IMR-90 (cell line): ENCODE measurements around the gene YIPF1. TPM values are rescaled to one million over a fixed set of nuclear protein-coding genes. Genes with fewer than 3 reads are reported as not detected.

Experiments used
- ATAC-seq: fragments of 200-7000 bp; cut with Tn5 transposase; 2 replicates; pipeline ENCODE4 v1.9.1; 2020; ENCODE audit warnings: low read depth, mild to moderate bottlenecking, moderate library complexity
- BruUV-seq: library from RNA; stranded (reverse); fragments of 400-500 nt; replicated peaks from 2 replicates; lab custom pipeline; 2021; lab: Mats Ljungman, UMichigan
- CTCF ChIA-PET: fragments of 300-600 bp; formaldehyde crosslinking; extraction: SDS; loops from one replicate; lab custom pipeline; 2021; ENCODE audit warnings: antibody characterized with exemption; lab: Yijun Ruan, JAX
- POLR2A ChIA-PET: fragments of 300-600 bp; sonication (Branson Sonifier 250); formaldehyde crosslinking; loops from one replicate; lab custom pipeline; 2022; ENCODE audit warnings: antibody characterized with exemption; ENCODE audit not compliant: unreplicated experiment; lab: Charles Lee
- DNase-seq: peaks from one replicate; pipeline ENCODE4 v3.0.0; 2013
- H2AFZ ChIP-seq: replicated peaks from 2 replicates; pipeline ENCODE3; 2013; ENCODE audit warnings: low read length, mild to moderate bottlenecking; ENCODE audit not compliant: poor library complexity
- H2AK5ac ChIP-seq: 2 replicates; pipeline ENCODE4 v1.6.1; 2013; ENCODE audit warnings: low read depth, low read length, inconsistent platforms
- H2AK9ac ChIP-seq: replicated peaks from 2 replicates; pipeline ENCODE3; 2013; ENCODE audit warnings: mild to moderate bottlenecking, low read depth, low read length, moderate library complexity; ENCODE audit not compliant: poor library complexity
- H2BK120ac ChIP-seq: 2 replicates; pipeline ENCODE4 v1.6.1; 2013; ENCODE audit warnings: low read depth, low read length, inconsistent platforms
- H2BK15ac ChIP-seq: 3 replicates; pipeline ENCODE4 v1.6.1; 2013; ENCODE audit warnings: low read depth, low read length, inconsistent platforms
- H2BK20ac ChIP-seq: 2 replicates; pipeline ENCODE4 v1.6.1; 2013; ENCODE audit warnings: low read depth, mild to moderate bottlenecking, inconsistent platforms, low read length, moderate library complexity
- H2BK5ac ChIP-seq: 2 replicates; pipeline ENCODE4 v1.6.1; 2013; ENCODE audit warnings: mild to moderate bottlenecking, low read depth, low read length, inconsistent platforms; ENCODE audit not compliant: poor library complexity, severe bottlenecking
- H3K14ac ChIP-seq: replicated peaks from 2 replicates; pipeline ENCODE4 v1.6.1; 2013; ENCODE audit warnings: low read depth, low read length, inconsistent platforms
- H3K18ac ChIP-seq: 2 replicates; pipeline ENCODE4 v1.6.1; 2013; ENCODE audit warnings: low read depth, low read length, control low read depth
- H3K23ac ChIP-seq: 2 replicates; pipeline ENCODE4 v1.6.1; 2013; ENCODE audit warnings: low read depth, low read length, inconsistent platforms
- H3K27ac ChIP-seq: 2 replicates; pipeline ENCODE4 v1.5.1; 2013; ENCODE audit warnings: mild to moderate bottlenecking, control low read depth, low read length; ENCODE audit not compliant: insufficient read depth
- H3K27me3 ChIP-seq: 2 replicates; pipeline ENCODE4 v1.6.1; 2013; ENCODE audit warnings: low read length; ENCODE audit not compliant: control insufficient read depth, insufficient read depth
- H3K36me3 ChIP-seq: 2 replicates; pipeline ENCODE4 v1.6.1; 2013; ENCODE audit warnings: low read length, mixed read lengths; ENCODE audit not compliant: control insufficient read depth, insufficient read depth
- H3K4ac ChIP-seq: 2 replicates; pipeline ENCODE4 v1.6.1; 2013; ENCODE audit warnings: low read depth, low read length, inconsistent platforms
- H3K4me1 ChIP-seq: 2 replicates; pipeline ENCODE4 v1.6.1; 2013; ENCODE audit warnings: low read length, mixed read lengths; ENCODE audit not compliant: control insufficient read depth, insufficient read depth
- H3K4me2 ChIP-seq: 2 replicates; pipeline ENCODE4 v1.6.1; 2013; ENCODE audit warnings: low read depth, mild to moderate bottlenecking, control low read depth, low read length, moderate library complexity
- H3K4me3 ChIP-seq: 2 replicates; pipeline ENCODE4 v1.5.1; 2013; ENCODE audit warnings: low read depth, mild to moderate bottlenecking, control low read depth, low read length, moderate library complexity; ENCODE audit not compliant: insufficient read depth
- H3K56ac ChIP-seq: 2 replicates; pipeline ENCODE4 v1.6.1; 2013; ENCODE audit warnings: low read length, inconsistent platforms; ENCODE audit not compliant: insufficient read depth; ENCODE audit errors: extremely low read depth
- H3K79me1 ChIP-seq, 2 experiments: 2 replicates each; pipeline ENCODE4 v1.6.1; 2013; ENCODE audit warnings: low read length in 2 of 2, inconsistent platforms in 1 of 2, low read depth in 1 of 2
- H3K9ac ChIP-seq: 2 replicates; pipeline ENCODE4 v1.6.1; 2013; ENCODE audit warnings: low read depth, low read length, control low read depth
- H3K9me1 ChIP-seq: 2 replicates; pipeline ENCODE4 v1.6.1; 2013; ENCODE audit warnings: low read length, inconsistent platforms; ENCODE audit not compliant: insufficient read depth
- H3K9me3 ChIP-seq: 2 replicates; pipeline ENCODE4 v1.6.1; 2013; ENCODE audit warnings: low read length; ENCODE audit not compliant: control insufficient read depth, insufficient read depth
- H4K20me1 ChIP-seq: 2 replicates; pipeline ENCODE4 v1.6.1; 2013; ENCODE audit warnings: low read length, inconsistent platforms; ENCODE audit not compliant: insufficient read depth
- H4K5ac ChIP-seq: 2 replicates; pipeline ENCODE4 v1.6.1; 2013; ENCODE audit warnings: mild to moderate bottlenecking, low read depth, low read length, control low read depth
- H4K8ac ChIP-seq, 2 experiments: 2 replicates each; pipeline ENCODE4 v1.6.1; 2013; ENCODE audit warnings: low read depth in 2 of 2, low read length in 2 of 2, control low read depth in 1 of 2, inconsistent platforms in 1 of 2
- H4K91ac ChIP-seq: 2 replicates; pipeline ENCODE4 v1.6.1; 2013; ENCODE audit warnings: low read depth, low read length, inconsistent platforms; ENCODE audit not compliant: insufficient read depth
- CTCF ChIP-seq: conservative IDR thresholded peaks from 2 replicates; pipeline ENCODE4 v1.5.1; 2012; ENCODE audit warnings: mild to moderate bottlenecking, low read depth, low read length, improper control_type of control experiment
- FOS ChIP-seq: fragments of 150-350 bp; IDR thresholded peaks from 2 replicates; pipeline ENCODE4 v1.6.1; 2016; ENCODE audit warnings: low read depth, low read length
- MAFK ChIP-seq: IDR thresholded peaks from 2 replicates; pipeline ENCODE4 v1.6.1; 2012; ENCODE audit warnings: low read depth, low read length, improper control_type of control experiment
- MAZ ChIP-seq: IDR thresholded peaks from 2 replicates; pipeline ENCODE4 v1.6.1; 2012; ENCODE audit warnings: low read depth, mild to moderate bottlenecking, low read length, improper control_type of control experiment, moderate library complexity, borderline replicate concordance
- MXI1 ChIP-seq: IDR thresholded peaks from 2 replicates; pipeline ENCODE4 v1.6.1; 2012; ENCODE audit warnings: low read depth, mild to moderate bottlenecking, low read length, moderate library complexity, borderline replicate concordance
- POLR2A ChIP-seq: IDR thresholded peaks from 2 replicates; pipeline ENCODE4 v1.6.1; 2012; ENCODE audit warnings: mild to moderate bottlenecking, low read depth, low read length
- RAD21 ChIP-seq: IDR thresholded peaks from 2 replicates; pipeline ENCODE4 v1.6.1; 2012; ENCODE audit warnings: low read length, improper control_type of control experiment
- RCOR1 ChIP-seq: IDR thresholded peaks from 2 replicates; pipeline ENCODE4 v1.6.1; 2012; ENCODE audit warnings: mild to moderate bottlenecking, low read length, improper control_type of control experiment; ENCODE audit not compliant: insufficient replicate concordance
- SMC3 ChIP-seq: fragments of 150-350 bp; IDR thresholded peaks from 2 replicates; pipeline ENCODE4 v1.6.1; 2016; ENCODE audit warnings: low read depth, mild to moderate bottlenecking, antibody characterized with exemption, low read length, moderate library complexity
- USF2 ChIP-seq: fragments of 150-350 bp; IDR thresholded peaks from 2 replicates; pipeline ENCODE4 v1.6.1; 2017; ENCODE audit warnings: mild to moderate bottlenecking, antibody characterized with exemption, low read length, low read depth
- WGBS, 2 experiments: methylation state at CpG; one replicate each; pipeline versions ENCODE4 v1.1.5 to v1.1.7; 2013; ENCODE audit warnings: missing lambda C conversion rate in 2 of 2; ENCODE audit not compliant: insufficient read length in 1 of 2; ENCODE audit errors: extremely low coverage in 2 of 2; 5-methylcytosine and 5-hydroxymethylcytosine counted together
- dilution Hi-C: fragments of 300-500 bp; cut with HindIII; formaldehyde crosslinking; loops from one replicate; pipeline ENCODE4 v1.14.3; 2018; ENCODE audit warnings: low sequenced_read_pairs; ENCODE audit not compliant: unreplicated experiment
- in situ Hi-C: fragments of 300-500 bp; cut with MboI; formaldehyde crosslinking; loops from 3 replicates; pipeline ENCODE4 v1.14.3; 2019; ENCODE audit warnings: low sequenced_read_pairs, inconsistent platforms, mixed read lengths
- intact Hi-C: fragments of 100-400 bp; cut with micrococcal nuclease; formaldehyde crosslinking; loops from 2 replicates; pipeline ENCODE4 v1.10.0; 2022
- polyA plus RNA-seq, 3 experiments: library from polyadenylated mRNA; depleted of rRNA; stranded (reverse); fragments of >200 nt; gene quantifications; 2 replicates each; pipeline ENCODE4 v1.2.3, GENCODE V29; 2012; ENCODE audit warnings: low replicate concordance in 1 of 3
- total RNA-seq: library from RNA; depleted of rRNA; stranded (reverse); fragments of >200 nt; gene quantifications from 2 replicates; pipeline ENCODE4 v1.2.3, GENCODE V29; 2012

The YIPF1 gene
- total and polyA plus RNA-seq, 2 of the 4 experiments (the other 2 are of a cell fraction), result 23.7 to 35.3 TPM

GRCh38 chr1:53878492-53879105 lies 11.0 kb downstream of the YIPF1 start:
- Histone ChIP-seq H2AK9ac (no peak overlapping the region), H2BK120ac (no peak overlapping the region), H3K4me1 (no peaks in the 10 kb centered on the region), H3K9ac (no peak overlapping the region), H4K5ac (no peak overlapping the region), H4K8ac (no peak overlapping the region), H2BK20ac (no peak overlapping the region), H3K4me2 (no peak overlapping the region), H3K27ac (no peak overlapping the region), H3K79me1 (no peaks in the 10 kb centered on the region; a peak in 1 of 4 replicates), H3K9me3 (0 out of 2 replicates have a peak, but pooled peaks cover 1% of the 10 kb centered on the region), H2BK15ac (no peak overlapping the region), H3K9me1 (no peaks in the 10 kb centered on the region), H2AK5ac (no peak overlapping the region), H2AFZ (no peak overlapping the region), H3K27me3 (no peaks in the 10 kb centered on the region), H3K4ac (no peak overlapping the region), H3K14ac (no peak overlapping the region), H3K23ac (no peak overlapping the region), H3K36me3 (peaks cover 19% of the 10 kb centered on the region), H4K20me1 (no peaks in the 10 kb centered on the region), H3K56ac (no peak overlapping the region), H3K18ac (no peak overlapping the region), H4K91ac (no peak overlapping the region), H2BK5ac (no peak overlapping the region), H3K4me3 (no peak overlapping the region)
- no TSS peak for BruUV-seq
- ChIA-PET CTCF (interaction anchor here (0.6 to 2.8 kb wide), 12 partner anchors 8 to 757 kb away, joined by 3 to 12 read pairs (median 3); partner anchors contain the start of genes IFT25 and LRRC42), POLR2A (no interaction called here)
- no peak for TF ChIP-seq MAZ
- TF ChIP-seq RAD21, result peak; percentile 72
- no peak for TF ChIP-seq FOS
- no peak for TF ChIP-seq RCOR1
- peak; percentile 86 for TF ChIP-seq SMC3
- TF ChIP-seq MXI1, result no peak
- TF ChIP-seq USF2, result no peak
- TF ChIP-seq MAFK, result no peak
- peak; percentile 67 for TF ChIP-seq CTCF
- no peak for TF ChIP-seq POLR2A
- in situ Hi-C loops (no loop called here), dilution Hi-C loops (no loop called here), intact Hi-C loops (loop anchor here (1.0 to 5.0 kb wide), 3 partner anchors 71 to 609 kb away; partner anchors contain the start of genes TCEANC2 and TMEM59)
- no CpG with 5 or more reads among the region's 5 CpGs for WGBS, 2 experiments
- DNase-seq (peak; percentile 69), ATAC-seq (peak; percentile 65)
